T47D (cell line): ENCODE data around the gene DHH.
"Not testable (repeated sequence)": the region's sequence is repeated elsewhere in the genome, so short reads cannot be mapped to it uniquely, and the experiment has no call there.

Experiments used
- DNase-seq, 2 experiments: peaks; one replicate each; pipeline versions ENCODE4 v3.0.0 to v3.0.0-alpha.2; 2011 to 2012; ENCODE audit warnings: low read depth in 1 of 2, low spot score in 1 of 2
- JUND ChIP-seq: IDR thresholded peaks from 2 replicates; pipeline ENCODE4 v1.6.1; 2012; ENCODE audit warnings: low read depth
- in situ Hi-C: cut with HindIII; loops from 2 replicates; pipeline ENCODE4 v1.10.0; 2016; ENCODE audit warnings: low sequenced_read_pairs, low pct_unique_long_range_greater_than_20kb

DHH gene

DNA sequence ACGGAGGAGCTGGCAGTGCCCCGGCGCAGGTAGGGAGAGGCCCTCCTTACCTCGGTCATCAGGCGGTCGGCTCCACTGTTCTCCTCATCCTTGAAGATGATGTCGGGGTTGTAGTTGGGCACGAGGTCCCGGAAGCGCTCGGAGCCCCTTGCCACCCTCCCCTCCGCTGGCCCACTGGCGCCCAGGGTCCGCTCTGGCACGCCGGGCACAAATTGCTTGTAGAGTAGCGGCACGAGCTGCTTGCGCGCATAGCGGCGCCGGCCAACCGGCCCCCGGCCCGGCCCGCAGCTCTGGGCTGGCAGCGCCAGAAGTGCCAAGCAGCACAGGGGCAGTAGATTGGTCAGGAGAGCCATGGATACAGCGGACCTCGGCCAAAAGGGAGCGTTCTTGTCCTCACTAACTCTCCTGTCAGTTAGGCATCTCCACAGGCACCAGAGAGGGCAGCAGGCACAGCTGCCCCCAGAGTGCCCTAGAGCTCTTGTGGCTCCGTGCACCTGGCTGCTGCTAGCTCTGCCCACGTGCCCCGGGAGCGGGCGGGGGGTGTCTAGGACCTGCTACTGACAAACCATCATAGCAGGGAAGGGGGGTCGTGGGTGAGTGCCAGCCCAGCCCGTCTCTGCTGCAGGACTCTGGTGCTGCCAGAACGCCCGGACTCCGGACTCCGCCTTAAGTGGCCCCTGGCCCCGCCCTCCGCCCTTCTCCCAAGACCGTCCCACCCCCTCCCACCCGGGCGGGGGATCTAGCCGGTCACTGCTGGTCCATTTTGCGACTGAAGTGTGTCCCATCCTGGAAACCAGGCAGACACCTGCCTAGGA, at the start of gene DHH:
Gene DHH (minus strand): TSS at position 642 of the 815 bp plus-strand sequence. CDS start 289 bp downstream, at position 353.
- no peak for TF ChIP-seq JUND
- peak in 1 of 2 experiments; percentile 34 for DNase-seq
- in situ Hi-C loops, result no loop called here

- in situ Hi-C loops, result no loop called here
- no peak for DNase-seq
- TF ChIP-seq JUND, result no peak
Observed at GRCh38 chr12:49144384-49144783, 49.8 kb upstream of the DHH start.

GRCh38 chr12:49138999-49139398, 44.4 kb upstream of the DHH start:
- TF ChIP-seq JUND, result no peak
- no peak for DNase-seq
- in situ Hi-C loops, result no loop called here

DNA sequence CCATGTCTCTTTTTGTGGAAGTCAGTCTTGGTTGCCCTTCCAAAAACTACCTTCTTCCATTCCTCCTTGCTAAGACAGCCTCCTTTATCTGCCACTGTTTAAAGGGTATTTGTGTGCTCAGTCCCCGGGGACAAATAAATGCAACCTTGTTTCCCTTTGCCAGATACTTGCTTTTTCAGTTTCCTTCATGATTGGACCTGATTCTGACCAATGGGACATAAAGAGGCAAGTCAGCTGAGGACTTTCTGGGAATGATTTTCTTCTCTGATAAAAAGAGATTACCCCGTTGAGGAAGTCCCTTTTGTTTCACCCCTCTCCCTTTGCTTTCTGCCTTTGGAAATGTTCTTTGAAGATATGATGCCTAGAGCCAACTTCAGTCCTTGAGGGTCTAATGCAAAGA, 44.0 kb upstream of the DHH start:
- DNase-seq, result no peak
- TF ChIP-seq JUND, result no peak
- in situ Hi-C loops, result no loop called here

- no peak for TF ChIP-seq JUND
- DNase-seq, result no peak
- in situ Hi-C loops, result no loop called here
Observed at GRCh38 chr12:49137476-49137875, 42.9 kb upstream of the DHH start.

- DNase-seq, in situ Hi-C loops: not testable (repeated sequence)
Observed at GRCh38 chr12:49136997-49137396, 42.4 kb upstream of the DHH start.

DNA sequence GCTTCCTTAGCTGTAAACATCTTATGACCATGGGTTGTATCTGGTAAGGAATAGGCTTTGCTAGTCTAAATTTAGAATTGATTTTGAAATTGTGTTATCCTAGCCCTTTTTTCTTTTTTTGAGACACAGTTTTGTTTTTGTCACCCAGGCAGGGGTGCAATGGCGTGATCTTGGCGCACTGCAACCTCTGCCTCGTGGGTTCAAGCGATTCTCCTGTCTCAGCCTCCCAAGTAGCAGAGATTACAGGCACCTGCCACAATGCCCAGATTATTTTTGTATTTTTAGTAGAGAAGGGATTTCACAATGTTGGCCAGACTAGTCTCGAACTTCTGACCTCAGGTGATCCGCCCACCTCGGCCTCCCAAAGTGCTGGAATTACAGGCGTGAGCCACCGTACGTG, 39.0 kb upstream of the DHH start:
- in situ Hi-C loops, result no loop called here
- DNase-seq, result no peak
- no peak for TF ChIP-seq JUND

DNA sequence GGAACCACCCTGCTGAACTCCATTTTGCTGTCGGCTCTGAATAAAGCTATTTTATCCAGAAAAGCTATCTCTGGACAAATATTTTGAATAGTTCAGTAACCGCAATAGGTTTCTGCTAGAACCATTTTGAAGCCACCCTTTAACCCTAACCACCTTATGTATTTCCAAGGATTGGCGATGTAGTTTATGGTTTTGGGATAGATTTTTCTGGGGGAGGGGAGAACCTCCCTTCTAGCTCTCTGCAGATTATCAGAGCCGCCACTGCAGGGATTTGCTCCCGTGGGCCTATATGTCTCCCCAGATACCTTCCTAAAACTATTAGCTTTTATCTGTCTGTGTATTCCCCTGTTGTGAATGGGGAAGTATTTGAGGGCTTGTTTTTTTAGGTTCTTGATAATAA, 38.4 kb upstream of the DHH start:
- DNase-seq, result no peak
- in situ Hi-C loops, result no loop called here
- TF ChIP-seq JUND, result no peak

DNA sequence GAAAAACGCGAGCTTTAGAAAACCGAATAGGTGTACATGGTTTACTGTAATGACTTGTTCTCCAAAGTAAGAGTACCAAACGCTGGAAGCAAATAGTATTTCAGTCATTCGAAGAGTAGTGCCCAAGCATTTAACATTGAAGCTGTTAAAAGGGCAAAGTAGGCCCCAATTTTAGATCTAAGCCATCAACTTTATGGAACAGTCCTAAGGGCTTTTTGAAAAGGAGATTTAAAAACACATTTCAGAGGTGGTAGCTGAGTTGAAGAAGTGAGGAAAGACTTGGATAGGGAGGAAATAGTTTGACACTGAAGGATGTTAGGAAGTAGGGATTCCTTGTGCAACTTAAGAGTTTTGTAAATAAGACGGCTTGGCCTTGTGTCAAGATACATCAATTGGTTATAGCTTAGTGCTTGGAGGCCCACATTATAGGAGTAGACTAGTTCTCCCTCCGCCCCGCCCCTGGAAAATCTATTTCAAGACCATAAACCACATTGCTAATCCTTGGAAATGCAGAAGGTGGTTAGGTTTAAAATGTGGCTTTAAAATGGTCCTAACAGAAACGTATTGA, 37.4 kb upstream of the DHH start:
- DNase-seq, result peak; percentile 13 to 64
- in situ Hi-C loops, result no loop called here
- no peak for TF ChIP-seq JUND

GRCh38 chr12:49131051-49131893, 36.7 kb upstream of the DHH start, which contains the start of gene TUBA1B:
TSS of gene TUBA1B (minus strand) at chr12:49131395. CDS start at chr12:49131300, 95 bp downstream.
- peak; percentile 89 to 94 for DNase-seq
- in situ Hi-C loops, result no loop called here
- TF ChIP-seq JUND, result no peak; the same call in 1 of the 2 replicates

DNA sequence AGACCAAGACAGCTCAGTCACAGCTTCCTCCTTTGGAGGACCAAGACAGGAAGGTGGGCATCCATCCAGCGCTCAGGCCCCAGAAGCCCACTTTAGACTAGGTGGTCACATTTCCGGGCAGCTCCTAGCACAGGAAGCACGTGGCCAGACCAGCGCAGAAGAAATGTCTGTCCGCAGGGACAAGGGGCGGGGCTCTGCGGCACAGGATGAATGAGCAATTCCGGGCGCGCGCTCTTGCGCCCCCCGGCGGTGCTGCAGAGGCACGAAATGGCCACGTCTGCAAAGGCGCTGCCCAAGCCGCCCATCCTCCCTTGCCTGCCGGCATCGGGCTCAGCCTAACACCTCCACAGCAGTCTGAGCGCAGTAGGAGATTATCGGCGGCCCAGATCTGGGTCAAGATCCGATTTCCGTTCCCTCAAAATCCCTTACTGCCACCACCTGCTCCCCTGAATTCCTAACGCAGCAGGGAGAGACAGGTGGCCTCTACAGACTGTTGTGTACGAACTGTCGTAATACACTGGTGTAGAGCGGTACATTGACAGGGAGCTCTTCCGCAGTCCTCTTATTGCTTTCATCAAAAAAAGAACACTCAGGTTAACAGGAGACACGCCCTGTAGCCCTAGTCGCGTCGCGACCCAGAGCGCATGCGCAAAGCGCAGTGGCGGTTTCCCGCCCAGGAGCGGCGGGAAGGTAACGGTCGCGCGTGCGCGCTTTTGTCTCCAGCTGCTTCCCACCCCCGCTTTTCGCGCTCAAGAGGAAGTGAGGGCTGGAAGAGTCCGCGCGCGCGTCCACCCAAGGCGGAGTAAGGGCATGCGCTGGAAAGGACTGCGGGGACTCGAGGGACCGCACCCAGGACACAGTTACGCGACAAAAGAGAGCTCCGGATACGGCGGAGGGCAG, 35.8 kb upstream of the DHH start:
- DNase-seq, result peak; percentile 94 to 97
- no peak for TF ChIP-seq JUND
- in situ Hi-C loops, result no loop called here
